Fibroblast of skin of abdomen (primary cell): ENCODE data around the gene FKBP10.
A peak's percentile ranks its signal among the peaks of the same experiment; 100 is the strongest.

Experiments used
- DNase-seq: peaks from one replicate; pipeline ENCODE4 v3.0.0-alpha.2; 2013

Gene FKBP10

GRCh38 chr17:41782142-41782541 is 30.7 kb upstream of the FKBP10 start:
- no peak for DNase-seq

- no peak for DNase-seq
These were observed 28.5 kb upstream of the FKBP10 start for GRCh38 chr17:41784207-41784744.

- no peak for DNase-seq
These were observed 27.5 kb upstream of the FKBP10 start for GRCh38 chr17:41785091-41785858.

GRCh38 chr17:41785859-41786226 is 27.0 kb upstream of the FKBP10 start:
- DNase-seq, result no peak

- peak; percentile 98 for DNase-seq
These were observed 26.4 kb upstream of the FKBP10 start, which contains the start of gene JUP for GRCh38 chr17:41786227-41787020. JUP (minus strand) TSS chr17:41786711; CDS start chr17:41771854, 14,857 bp downstream.

GRCh38 chr17:41787021-41787418 is 25.8 kb upstream of the FKBP10 start:
- DNase-seq, result no peak

- no peak for DNase-seq
These were observed 19.7 kb upstream of the FKBP10 start for GRCh38 chr17:41792845-41793783.

- no peak for DNase-seq
These were observed 18.8 kb upstream of the FKBP10 start for GRCh38 chr17:41793784-41794539.

GRCh38 chr17:41794540-41794975 is 18.2 kb upstream of the FKBP10 start:
- no peak for DNase-seq

GRCh38 chr17:41796121-41796895 is 16.5 kb upstream of the FKBP10 start:
- DNase-seq, result no peak

GRCh38 chr17:41797377-41797776 is 15.4 kb upstream of the FKBP10 start:
- no peak for DNase-seq

- no peak for DNase-seq
These were observed 13.4 kb upstream of the FKBP10 start for GRCh38 chr17:41799366-41799765.

- DNase-seq, result peak; percentile 72
These were observed 12.0 kb upstream of the FKBP10 start for GRCh38 chr17:41800601-41801373.

GRCh38 chr17:41801374-41802271 is 11.2 kb upstream of the FKBP10 start:
- peak; percentile 70 for DNase-seq

GRCh38 chr17:41803049-41804020 is 9.5 kb upstream of the FKBP10 start:
- DNase-seq, result no peak

GRCh38 chr17:41806685-41807445 is 5.9 kb upstream of the FKBP10 start:
- DNase-seq, result no peak
